Measurements from ENCODE around the gene DENND10.

DNA sequence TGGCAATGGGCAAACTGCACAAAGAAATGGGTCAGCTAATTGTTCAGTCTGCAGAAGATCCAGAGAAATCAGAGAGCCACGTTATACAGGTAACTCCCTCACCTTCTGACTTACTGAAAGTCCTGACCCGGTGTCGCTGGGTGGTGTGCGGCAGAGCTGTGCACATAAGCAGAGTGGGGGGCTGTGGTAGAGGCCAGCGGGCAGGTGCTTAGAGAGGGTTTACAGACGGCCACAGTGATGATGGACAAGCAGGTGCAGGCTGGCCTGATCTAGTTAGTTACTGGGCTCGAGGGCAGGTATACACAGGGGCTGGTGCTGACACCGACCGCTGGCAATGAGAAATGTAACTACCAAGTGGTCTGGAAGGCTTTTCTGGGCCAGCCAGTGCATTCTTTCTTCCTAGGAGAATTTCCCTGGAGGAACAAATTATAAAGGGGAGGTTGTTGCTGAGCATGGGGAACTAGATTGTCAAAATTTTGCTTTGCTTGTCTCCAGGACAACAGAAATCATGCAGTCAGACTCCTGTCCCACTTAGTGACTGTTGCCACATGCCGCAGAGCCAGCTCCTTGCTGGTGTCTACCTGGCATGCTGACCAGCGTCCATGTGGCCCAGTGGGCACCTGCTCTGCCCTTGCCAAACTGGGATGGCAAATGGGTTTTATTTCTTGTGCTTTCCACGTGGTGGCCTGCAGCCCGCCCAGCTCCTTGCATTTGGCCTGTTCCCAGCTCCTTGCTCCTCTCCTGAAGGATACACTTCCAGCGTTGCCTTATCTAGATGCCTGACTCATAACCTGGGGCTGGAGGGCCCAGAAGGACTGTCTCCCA, 28.8 kb downstream of the DENND10 start:
- TF ChIP-seq, protein P1, sequence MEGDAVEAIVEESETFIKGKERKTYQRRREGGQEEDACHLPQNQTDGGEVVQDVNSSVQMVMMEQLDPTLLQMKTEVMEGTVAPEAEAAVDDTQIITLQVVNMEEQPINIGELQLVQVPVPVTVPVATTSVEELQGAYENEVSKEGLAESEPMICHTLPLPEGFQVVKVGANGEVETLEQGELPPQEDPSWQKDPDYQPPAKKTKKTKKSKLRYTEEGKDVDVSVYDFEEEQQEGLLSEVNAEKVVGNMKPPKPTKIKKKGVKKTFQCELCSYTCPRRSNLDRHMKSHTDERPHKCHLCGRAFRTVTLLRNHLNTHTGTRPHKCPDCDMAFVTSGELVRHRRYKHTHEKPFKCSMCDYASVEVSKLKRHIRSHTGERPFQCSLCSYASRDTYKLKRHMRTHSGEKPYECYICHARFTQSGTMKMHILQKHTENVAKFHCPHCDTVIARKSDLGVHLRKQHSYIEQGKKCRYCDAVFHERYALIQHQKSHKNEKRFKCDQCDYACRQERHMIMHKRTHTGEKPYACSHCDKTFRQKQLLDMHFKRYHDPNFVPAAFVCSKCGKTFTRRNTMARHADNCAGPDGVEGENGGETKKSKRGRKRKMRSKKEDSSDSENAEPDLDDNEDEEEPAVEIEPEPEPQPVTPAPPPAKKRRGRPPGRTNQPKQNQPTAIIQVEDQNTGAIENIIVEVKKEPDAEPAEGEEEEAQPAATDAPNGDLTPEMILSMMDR (IDR thresholded peaks at IDR 0.05), result no peak
- no peak for TF ChIP-seq POLR2A (IDR thresholded peaks at IDR 0.05)

Measured in heart left ventricle (tissue), 13 donors.